HL-60 (cell line): Measurements from ENCODE around the gene VPS13D.

Experiments
- DNase-seq, 2 experiments: peaks; one replicate each; pipeline ENCODE4 v3.0.0-alpha.2; 2010 to 2020; ENCODE audit warnings: low read depth in 1 of 2, low spot score in 1 of 2
- H3K27ac ChIP-seq: fragments of 250-450 bp; sonication (Bioruptor Pico); replicated peaks from 2 replicates; pipeline ENCODE4 v1.5.1; 2020; ENCODE audit warnings: mild to moderate bottlenecking, moderate library complexity
- H3K27me3 ChIP-seq: fragments of 250-450 bp; sonication (Bioruptor Pico); 2 replicates; pipeline ENCODE4 v1.5.1; 2021; ENCODE audit warnings: mild to moderate bottlenecking, moderate library complexity; ENCODE audit not compliant: insufficient read depth, poor library complexity, severe bottlenecking
- H3K4me3 ChIP-seq: replicated peaks from 2 replicates; pipeline ENCODE4 v1.5.1; 2011; ENCODE audit warnings: mild to moderate bottlenecking, control low read depth, low read length; ENCODE audit not compliant: insufficient read depth
- CTCF ChIP-seq: IDR thresholded peaks from one replicate; pipeline ENCODE4 v1.5.1; 2011; ENCODE audit warnings: low read length, control low read depth, inconsistent platforms; ENCODE audit not compliant: insufficient read depth
- GABPA ChIP-seq: IDR thresholded peaks from 2 replicates; pipeline ENCODE4 v1.6.1; 2012; ENCODE audit warnings: low read depth
- POLR2AphosphoS5 ChIP-seq: IDR thresholded peaks from 2 replicates; pipeline ENCODE4 v1.6.1; 2012; ENCODE audit warnings: low read depth
- REST ChIP-seq: IDR thresholded peaks from 2 replicates; pipeline ENCODE4 v1.6.1; 2012; ENCODE audit warnings: low read depth; ENCODE audit not compliant: insufficient replicate concordance
- SPI1 ChIP-seq: IDR thresholded peaks from 2 replicates; pipeline ENCODE4 v1.6.1; 2012; ENCODE audit warnings: low read depth, mild to moderate bottlenecking, borderline replicate concordance

VPS13D gene

GRCh38 chr1:12398479-12398878 lies 168.6 kb downstream of the VPS13D start:
- no peak for DNase-seq
- Histone ChIP-seq H3K4me3 (no peak overlapping the region), H3K27ac (no peak overlapping the region), H3K27me3 (no peaks in the 10 kb centered on the region)
- TF ChIP-seq CTCF, result no peak
- no peak for TF ChIP-seq REST
- no peak for TF ChIP-seq GABPA
- no peak for TF ChIP-seq SPI1
- no peak for TF ChIP-seq POLR2AphosphoS5

- TF ChIP-seq GABPA (no peak), CTCF (no peak), SPI1 (no peak), POLR2AphosphoS5 (no peak), REST (no peak)
- no peak for DNase-seq
- no peak overlapping the region for H3K4me3 ChIP-seq
- no peaks in the 10 kb centered on the region for H3K27me3 ChIP-seq
- no peak overlapping the region for H3K27ac ChIP-seq
Observed at GRCh38 chr1:12400027-12400693, 170.3 kb downstream of the VPS13D start.

GRCh38 chr1:12402159-12402673 lies 172.4 kb downstream of the VPS13D start:
- TF ChIP-seq POLR2AphosphoS5, result no peak
- DNase-seq, result no peak
- Histone ChIP-seq H3K4me3 (no peak overlapping the region), H3K27me3 (no peaks in the 10 kb centered on the region), H3K27ac (no peak overlapping the region)

GRCh38 chr1:12402842-12403241 lies 173.0 kb downstream of the VPS13D start:
- no peak for TF ChIP-seq POLR2AphosphoS5
- Histone ChIP-seq H3K4me3 (no peak overlapping the region), H3K27ac (no peak overlapping the region), H3K27me3 (no peaks in the 10 kb centered on the region)
- DNase-seq, result no peak

GRCh38 chr1:12404918-12405317 lies 175.1 kb downstream of the VPS13D start:
- no peak overlapping the region for H3K27ac ChIP-seq

More at GRCh38 chr1:12404918-12405317, 175.1 kb downstream of the VPS13D start:
- DNase-seq, result no peak
- H3K4me3 ChIP-seq, result no peak overlapping the region
- TF ChIP-seq SPI1, result no peak
- TF ChIP-seq GABPA, result no peak
- no peak for TF ChIP-seq CTCF
- no peak for TF ChIP-seq REST
- no peak for TF ChIP-seq POLR2AphosphoS5
- H3K27me3 ChIP-seq, result no peaks in the 10 kb centered on the region
